Cardiac fibroblast (primary cell): ENCODE measurements around the gene MED20.

Experiments used
- DNase-seq, 2 donors: peaks; one replicate each; pipeline versions ENCODE4 v3.0.0 to v3.0.0-alpha.2; 2010; ENCODE audit warnings: low read depth in 2 of 2
- H3K4me3 ChIP-seq, 2 donors: replicated peaks in 1 of 2; 1 replicate in 1 of 2; 2 replicates in 1 of 2; pipeline ENCODE4 v1.5.1; 2011; ENCODE audit warnings: low read depth in 2 of 2, low read length in 2 of 2, mild to moderate bottlenecking in 2 of 2, moderate library complexity in 1 of 2
- CTCF ChIP-seq: IDR thresholded peaks from one replicate; pipeline ENCODE4 v1.5.1; 2011; ENCODE audit warnings: low read depth, mild to moderate bottlenecking, low read length, inconsistent platforms

The MED20 gene

GRCh38 chr6:41909727-41910126, 11.2 kb downstream of the MED20 start:
- DNase-seq, result no peak
- no peak for TF ChIP-seq CTCF
- no peak overlapping the region for H3K4me3 ChIP-seq

DNA sequence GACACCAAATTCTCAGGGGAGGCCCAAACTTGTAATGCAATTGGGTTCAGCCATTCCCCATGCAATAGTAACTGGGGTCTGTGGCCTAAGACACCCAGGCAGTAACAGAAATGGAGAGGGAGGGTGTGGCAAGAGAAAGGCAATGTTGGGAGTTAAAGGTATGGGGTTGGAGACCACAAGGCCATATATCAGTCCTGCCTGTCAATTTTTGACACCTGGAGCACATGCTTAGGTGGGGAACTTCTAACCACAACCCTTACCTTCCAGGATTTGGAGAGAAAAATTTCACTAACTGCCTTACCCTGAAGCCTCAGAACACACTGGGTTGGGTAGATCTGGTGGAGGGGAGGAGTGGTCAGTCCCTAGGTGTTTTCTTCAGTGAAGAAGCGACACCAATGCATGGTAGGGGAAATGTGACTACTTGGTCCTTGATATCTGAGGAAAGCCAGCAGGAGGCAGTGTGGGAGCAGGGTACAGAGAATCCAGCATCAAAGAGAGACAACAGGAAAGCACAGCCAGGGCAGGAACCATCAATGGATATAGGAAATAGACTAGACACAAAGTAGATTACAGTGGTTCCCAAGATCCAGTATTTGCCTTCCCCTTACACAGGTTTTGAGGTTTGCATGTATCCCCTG, 18.9 kb downstream of the MED20 start:
- peak; percentile 34 to 61 for DNase-seq
- no peak overlapping the region for H3K4me3 ChIP-seq
- peak; percentile 38 for TF ChIP-seq CTCF

DNA sequence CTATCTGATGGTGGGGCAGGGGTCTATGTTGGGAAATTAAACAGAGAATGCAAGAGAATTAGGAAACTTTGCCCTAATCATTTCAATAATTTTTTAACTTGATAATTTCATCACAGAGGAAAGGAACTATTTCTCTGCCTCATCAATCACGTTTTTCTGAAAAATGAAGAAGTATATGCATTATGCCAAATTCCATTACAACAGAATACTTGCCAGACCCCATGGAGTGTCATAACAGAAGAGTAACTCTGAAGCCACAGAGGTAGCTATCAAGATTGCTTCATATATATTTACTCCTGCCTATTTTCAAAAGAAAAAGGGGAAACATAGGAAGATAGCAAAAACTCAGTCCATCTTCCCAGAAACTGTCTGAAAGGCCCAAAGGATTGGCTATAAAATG, 20.1 kb downstream of the MED20 start:
- no peak for TF ChIP-seq CTCF
- H3K4me3 ChIP-seq, result no peak overlapping the region
- no peak for DNase-seq

- no peak for TF ChIP-seq CTCF
- DNase-seq, result no peak
- peak overlapping the region; percentile 66 to 86 for H3K4me3 ChIP-seq
Observed at GRCh38 chr6:41896281-41896680, 24.7 kb downstream of the MED20 start.

- H3K4me3 ChIP-seq, result peak within 1 kb of the TSS; percentile 66 to 86
- peak; percentile 85 to 88 for DNase-seq
- no peak for TF ChIP-seq CTCF
Observed at GRCh38 chr6:41895300-41896233, 25.4 kb downstream of the MED20 start, which contains the start of gene USP49. TSS of gene USP49 (minus strand) at chr6:41895375. CDS start at chr6:41806983, 88,392 bp downstream.

GRCh38 chr6:41894366-41895299, 26.3 kb downstream of the MED20 start:
- TF ChIP-seq CTCF, result no peak
- DNase-seq, result peak; percentile 8 to 11
- peak overlapping the region; percentile 66 to 86 for H3K4me3 ChIP-seq
